Pancreas (tissue), 10 donors: ENCODE results near the gene RELT. TPM values are rescaled to one million over a fixed set of nuclear protein-coding genes. Genes with fewer than 3 reads are reported as not detected.

Source experiments
- ATAC-seq, 4 donors: fragments of 200-7000 bp; cut with Tn5 transposase; one replicate each; pipeline versions ENCODE4 v1.8.0 to v1.9.1; 2020; ENCODE audit warnings: mild to moderate bottlenecking in 4 of 4, moderate library complexity in 4 of 4
- DNase-seq, 6 donors: peaks; one replicate each; pipeline ENCODE4 v3.0.0-alpha.2; 2020
- FAIRE-seq: peaks from 2 replicates; lab custom pipeline; 2012; peaks lifted over from hg19 to GRCh38; lab: Jason Lieb, UNC
- H3K27ac ChIP-seq, 4 donors: fragments of 200-600 bp; sonication (generic); 1 replicate in 3 of 4; 2 replicates in 1 of 4; pipeline versions ENCODE4 v1.5.0 to v1.8.0; 2020
- H3K27me3 ChIP-seq, 4 donors: fragments of 200-600 bp; one replicate each; pipeline ENCODE4 v1.8.0; 2021
- H3K36me3 ChIP-seq, 3 donors: fragments of 200-600 bp; sonication (generic) in 1 of 3; one replicate each; pipeline versions ENCODE4 v1.5.0 to v1.8.0; 2020 to 2021
- H3K4me1 ChIP-seq, 3 donors: fragments of 200-600 bp; one replicate each; pipeline ENCODE4 v1.8.0; 2021
- H3K4me3 ChIP-seq, 4 donors: fragments of 200-600 bp; sonication (generic) in 2 of 4; one replicate each; pipeline versions ENCODE4 v1.5.0 to v1.8.0; 2020 to 2021
- H3K9me3 ChIP-seq, 4 donors: fragments of 200-600 bp; one replicate each; pipeline ENCODE4 v1.8.0; 2021
- WGBS, 2 donors: extraction: QIAGEN DNeasy Blood & Tissue Kit; methylation state at CpG; one replicate each; pipeline ENCODE4 v1.1.7; 2013; 5-methylcytosine and 5-hydroxymethylcytosine counted together
- intact Hi-C, 3 donors: fragments of 100-400 bp; cut with DNase I; formaldehyde crosslinking; loops; one replicate each; pipeline versions ENCODE4 v1.11.1 to v1.14.2; 2022
- polyA plus RNA-seq, 2 donors: library from polyadenylated mRNA; stranded (reverse); fragments of 200-250 nt; gene quantifications; one replicate each; pipeline ENCODE4 v1.2.3, GENCODE V29; 2013
- total RNA-seq, 6 donors: library from RNA; stranded (reverse); fragmentation: NEBNext Ultra II Directional in 4 of 6; extraction: Animal tissue kit (Norgen Biotek cat#: 25700) in 4 of 6; gene quantifications; one replicate each; pipeline versions ENCODE4 v1.2.1 to v1.2.4, GENCODE V29; 2021 to 2023
- TF ChIP-seq, protein P1 (sequence below), 4 donors: fragments of 200-600 bp; sonication (generic) in 3 of 4; IDR thresholded peaks; one replicate each; pipeline versions ENCODE4 v1.5.0 to v1.8.0; 2021; ENCODE audit warnings: antibody characterized with exemption in 4 of 4
- donor health status: healthy with polysubstance abuse.
- donor health status: DM: no; HTN: no; CAD: no; lungs with moderate emphysema.
- donor health status: DM: no; HTN: no; CAD: no.
- donor health status: control.
- donor health status: control.
- donor health status: Bipolar disorder and iron deficiency.
- donor health status: DM: yes; HTN: yes; CAD: no.
- donor health status: DM: no; HTN: no; CAD: no.
- donor health status: DM: no; HTN: no; CAD: no.
- donor health status: DM: yes; HTN: yes; CAD: no.

The RELT gene
- total and polyA plus RNA-seq, 8 donors = 0.23 to 4.7 (median 0.75) TPM

GRCh38 chr11:73397468-73398131 lies 21.4 kb downstream of the RELT start:
- 76 to 88% methylated on average over 8 of the region's 8 CpGs for WGBS, 2 donors

GRCh38 chr11:73398132-73398526 lies 21.9 kb downstream of the RELT start:
- peak in 1 of 6 donors; percentile 35 for DNase-seq
- intact Hi-C loops = loop anchor here in 2 of 3 donors (10.0 kb wide), 2 partner anchors 103 to 257 kb away; no protein-coding TSS in a partner anchor

More at GRCh38 chr11:73397468-73398131, 21.4 kb downstream of the RELT start:
- no peaks in the 10 kb centered on the region for H3K9me3 ChIP-seq
- no peak overlapping the region for H3K27ac ChIP-seq
- TF ChIP-seq, protein P1, sequence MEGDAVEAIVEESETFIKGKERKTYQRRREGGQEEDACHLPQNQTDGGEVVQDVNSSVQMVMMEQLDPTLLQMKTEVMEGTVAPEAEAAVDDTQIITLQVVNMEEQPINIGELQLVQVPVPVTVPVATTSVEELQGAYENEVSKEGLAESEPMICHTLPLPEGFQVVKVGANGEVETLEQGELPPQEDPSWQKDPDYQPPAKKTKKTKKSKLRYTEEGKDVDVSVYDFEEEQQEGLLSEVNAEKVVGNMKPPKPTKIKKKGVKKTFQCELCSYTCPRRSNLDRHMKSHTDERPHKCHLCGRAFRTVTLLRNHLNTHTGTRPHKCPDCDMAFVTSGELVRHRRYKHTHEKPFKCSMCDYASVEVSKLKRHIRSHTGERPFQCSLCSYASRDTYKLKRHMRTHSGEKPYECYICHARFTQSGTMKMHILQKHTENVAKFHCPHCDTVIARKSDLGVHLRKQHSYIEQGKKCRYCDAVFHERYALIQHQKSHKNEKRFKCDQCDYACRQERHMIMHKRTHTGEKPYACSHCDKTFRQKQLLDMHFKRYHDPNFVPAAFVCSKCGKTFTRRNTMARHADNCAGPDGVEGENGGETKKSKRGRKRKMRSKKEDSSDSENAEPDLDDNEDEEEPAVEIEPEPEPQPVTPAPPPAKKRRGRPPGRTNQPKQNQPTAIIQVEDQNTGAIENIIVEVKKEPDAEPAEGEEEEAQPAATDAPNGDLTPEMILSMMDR (IDR thresholded peaks at IDR 0.05) = no peak
- H3K4me1 ChIP-seq = no peaks in the 10 kb centered on the region
- H3K36me3 ChIP-seq = no peaks in the 10 kb centered on the region
- intact Hi-C loops = loop anchor here in 2 of 3 donors (10.0 kb wide), 2 partner anchors 103 to 257 kb away; no protein-coding TSS in a partner anchor
- H3K27me3 ChIP-seq = no peaks in the 10 kb centered on the region
- peak in 1 of 6 donors; percentile 42 for DNase-seq
- H3K4me3 ChIP-seq = no peak overlapping the region
- FAIRE-seq = no peak
- no peak for ATAC-seq

DNA sequence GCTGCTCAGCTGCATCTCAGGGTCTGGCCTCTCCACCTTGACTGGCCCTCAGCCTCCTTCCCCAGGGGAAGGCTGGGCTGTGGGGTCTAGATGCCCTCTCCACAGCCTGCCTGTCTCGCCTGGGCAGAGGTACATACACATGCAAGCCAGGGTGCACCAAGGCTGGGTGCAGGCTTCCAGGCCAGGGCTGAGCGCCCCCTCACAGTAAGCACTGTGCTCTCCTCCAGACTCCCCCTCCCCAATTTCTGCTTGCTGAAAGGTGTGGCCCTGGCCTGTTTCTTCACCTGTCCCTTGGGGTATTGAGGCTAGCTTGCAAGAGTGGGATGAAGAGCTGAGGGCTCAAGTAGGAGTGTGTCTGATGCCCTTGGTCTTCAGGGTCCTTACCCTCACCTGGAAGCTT lies 22.5 kb downstream of the RELT start:
- no peak for ATAC-seq

More at GRCh38 chr11:73398132-73398526, 21.9 kb downstream of the RELT start:
- FAIRE-seq = no peak
- TF ChIP-seq, protein P1 (IDR thresholded peaks at IDR 0.05) = no peak
- Histone ChIP-seq H3K4me3 (no peak overlapping the region), H3K4me1 (no peaks in the 10 kb centered on the region), H3K27me3 (no peaks in the 10 kb centered on the region), H3K9me3 (no peaks in the 10 kb centered on the region), H3K27ac (no peak overlapping the region), H3K36me3 (no peaks in the 10 kb centered on the region)
- whole genome bisulfite sequencing, 2 donors = 65 to 70% methylated on average over 5 of the region's 5 CpGs
- ATAC-seq = no peak

DNA sequence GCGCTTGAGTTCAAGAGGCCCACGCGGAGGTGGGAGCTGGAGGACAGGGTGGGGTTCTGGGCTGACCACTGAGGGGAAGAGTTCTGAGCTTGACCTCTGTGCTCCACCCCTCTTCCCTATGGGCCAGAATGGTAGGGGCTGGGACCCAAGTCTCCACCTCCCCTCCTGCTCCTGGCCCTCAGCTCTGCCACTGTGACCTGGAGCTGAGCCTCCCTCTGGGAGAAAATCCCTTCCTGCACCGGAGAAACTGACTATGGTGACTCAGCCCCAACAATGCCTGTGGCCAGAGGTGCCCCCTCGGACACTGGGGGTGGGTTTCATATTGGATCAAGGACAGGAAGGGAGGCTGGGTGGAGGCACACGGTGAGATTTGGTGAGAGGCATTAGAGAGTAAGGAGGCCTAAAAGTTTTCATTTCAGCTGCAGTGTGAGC lies 23.0 kb downstream of the RELT start:
- H3K27ac ChIP-seq = no peak overlapping the region
- intact Hi-C loops = loop anchor here in 2 of 3 donors (10.0 kb wide), 2 partner anchors 104 to 256 kb away; no protein-coding TSS in a partner anchor
- H3K36me3 ChIP-seq = no peaks in the 10 kb centered on the region
- H3K9me3 ChIP-seq = no peaks in the 10 kb centered on the region
- H3K4me1 ChIP-seq = no peaks in the 10 kb centered on the region
- ATAC-seq (no peak), FAIRE-seq (no peak), DNase-seq (peak in 1 of 6 donors; percentile 29)
- H3K27me3 ChIP-seq = no peaks in the 10 kb centered on the region
- TF ChIP-seq, protein P1 (IDR thresholded peaks at IDR 0.05) = no peak
- WGBS, 2 donors = 73 to 84% methylated on average over 6 of the region's 6 CpGs
- no peak overlapping the region for H3K4me3 ChIP-seq

More for the DNA sequence above, 22.5 kb downstream of the RELT start:
- TF ChIP-seq, protein P1 (IDR thresholded peaks at IDR 0.05) = no peak
- intact Hi-C loops = loop anchor here in 2 of 3 donors (10.0 kb wide), 2 partner anchors 104 to 256 kb away; no protein-coding TSS in a partner anchor
- Histone ChIP-seq H3K27ac (no peak overlapping the region), H3K36me3 (no peaks in the 10 kb centered on the region), H3K4me1 (no peaks in the 10 kb centered on the region), H3K9me3 (no peaks in the 10 kb centered on the region), H3K27me3 (no peaks in the 10 kb centered on the region), H3K4me3 (no peak overlapping the region)
- DNase-seq (peak in 1 of 6 donors; percentile 44), FAIRE-seq (no peak)
- WGBS, 2 donors = 80 to 90% methylated on average over 2 of the region's 2 CpGs
